Measurements from ENCODE around the gene ZBTB20.

ZBTB20 gene

DNA sequence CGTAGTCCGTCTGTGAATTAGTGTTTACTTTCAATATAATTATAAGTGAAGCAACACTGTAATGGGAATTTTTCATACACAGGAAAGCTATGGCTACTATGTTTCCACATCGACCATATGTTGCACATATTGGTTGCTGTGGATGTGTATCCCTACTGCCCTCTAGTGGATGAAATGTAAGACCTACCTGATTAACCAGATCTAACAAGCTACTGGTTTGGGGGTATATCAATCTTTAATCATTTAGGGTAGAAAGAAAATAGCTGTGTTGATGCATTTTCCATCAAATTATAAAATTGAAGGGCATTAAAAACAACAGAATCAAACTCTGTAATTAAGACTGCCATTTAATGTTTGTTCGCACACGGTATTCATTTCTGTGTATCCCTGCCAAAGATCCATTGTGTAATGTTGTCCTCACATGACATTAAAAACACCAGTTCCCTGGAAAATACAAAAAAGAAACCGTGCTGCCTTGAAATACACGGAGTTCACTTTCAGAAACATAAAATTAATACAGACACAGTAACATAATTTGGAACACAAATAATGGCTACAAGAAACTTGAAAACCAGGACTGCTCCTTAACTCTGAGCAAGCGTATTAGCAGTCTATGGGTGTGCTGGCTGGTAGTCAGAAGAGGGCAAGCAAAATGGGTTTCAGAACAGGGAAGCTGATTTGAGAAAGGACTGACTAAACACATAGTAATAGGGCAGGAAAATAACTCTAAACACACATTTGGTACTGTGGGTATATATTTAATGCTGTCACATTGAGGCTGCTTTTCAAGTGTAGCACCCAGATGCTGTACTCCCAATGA, 728.2 kb downstream of the ZBTB20 start:
- Histone ChIP-seq H3K9me3 (ENCODE audit: insufficient read depth, low read length, severe bottlenecking) (no peaks in the 10 kb centered on the region), H3K4me1 (ENCODE audit: insufficient read depth, low read length) (no peaks in the 10 kb centered on the region), H3K27ac (ENCODE audit: low read length) (no peak overlapping the region), H3K36me3 (ENCODE audit: insufficient read depth, low read length) (no peaks in the 10 kb centered on the region), H3K4me2 (ENCODE audit: insufficient read depth, low read length) (no peak overlapping the region), H3K79me2 (ENCODE audit: insufficient read depth, low read length) (no peaks in the 10 kb centered on the region), H3K27me3 (ENCODE audit: insufficient read depth, low read length, poor library complexity) (no peaks in the 10 kb centered on the region), H3K4me3 (ENCODE audit: low read depth in 1 of 2, low read length in 2 of 2) (no peak overlapping the region), H4K20me1 (ENCODE audit: insufficient read depth, low read length) (0 out of 2 replicates have a peak, but pooled peaks cover 5% of the 10 kb centered on the region), H3K9ac (ENCODE audit: low read depth, low read length) (no peak overlapping the region), H2AFZ (ENCODE audit: low read depth, low read length) (no peak overlapping the region)
- DNase-seq (peak; percentile 14), ATAC-seq (ENCODE audit: insufficient read depth, low read depth) (peak; percentile 94)
- TF ChIP-seq, protein P1, sequence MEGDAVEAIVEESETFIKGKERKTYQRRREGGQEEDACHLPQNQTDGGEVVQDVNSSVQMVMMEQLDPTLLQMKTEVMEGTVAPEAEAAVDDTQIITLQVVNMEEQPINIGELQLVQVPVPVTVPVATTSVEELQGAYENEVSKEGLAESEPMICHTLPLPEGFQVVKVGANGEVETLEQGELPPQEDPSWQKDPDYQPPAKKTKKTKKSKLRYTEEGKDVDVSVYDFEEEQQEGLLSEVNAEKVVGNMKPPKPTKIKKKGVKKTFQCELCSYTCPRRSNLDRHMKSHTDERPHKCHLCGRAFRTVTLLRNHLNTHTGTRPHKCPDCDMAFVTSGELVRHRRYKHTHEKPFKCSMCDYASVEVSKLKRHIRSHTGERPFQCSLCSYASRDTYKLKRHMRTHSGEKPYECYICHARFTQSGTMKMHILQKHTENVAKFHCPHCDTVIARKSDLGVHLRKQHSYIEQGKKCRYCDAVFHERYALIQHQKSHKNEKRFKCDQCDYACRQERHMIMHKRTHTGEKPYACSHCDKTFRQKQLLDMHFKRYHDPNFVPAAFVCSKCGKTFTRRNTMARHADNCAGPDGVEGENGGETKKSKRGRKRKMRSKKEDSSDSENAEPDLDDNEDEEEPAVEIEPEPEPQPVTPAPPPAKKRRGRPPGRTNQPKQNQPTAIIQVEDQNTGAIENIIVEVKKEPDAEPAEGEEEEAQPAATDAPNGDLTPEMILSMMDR (IDR thresholded peaks at IDR 0.05; ENCODE audit: borderline replicate concordance, extremely low read depth, low read length, poor library complexity, severe bottlenecking) = peak; percentile 81
- TF ChIP-seq EZH2 (IDR thresholded peaks at IDR 0.05; ENCODE audit: borderline replicate concordance, low read depth, low read length, severe bottlenecking) = no peak

DNA sequence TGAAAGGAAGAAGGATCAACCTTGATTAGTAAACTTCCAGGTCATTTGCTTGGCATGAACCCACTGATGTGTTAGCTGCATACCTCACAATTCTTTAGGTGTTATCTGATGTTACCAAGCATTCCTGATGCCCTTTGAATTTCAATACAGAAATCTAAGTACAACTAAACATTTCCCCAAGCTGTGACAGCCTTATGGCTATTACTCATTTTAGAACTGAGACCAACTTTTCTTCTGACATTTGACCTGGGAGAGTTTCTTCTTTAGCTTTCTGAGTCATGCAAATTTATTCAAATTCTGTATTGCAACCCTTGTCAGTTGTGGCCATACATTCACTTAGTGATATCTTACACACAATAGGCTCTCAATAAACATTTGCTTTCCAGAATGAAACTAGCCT, 729.0 kb downstream of the ZBTB20 start:
- Histone ChIP-seq H3K27ac (ENCODE audit: low read length) (no peak overlapping the region), H3K4me2 (ENCODE audit: insufficient read depth, low read length) (no peak overlapping the region), H3K4me1 (ENCODE audit: insufficient read depth, low read length) (no peaks in the 10 kb centered on the region), H3K9me3 (ENCODE audit: insufficient read depth, low read length, severe bottlenecking) (no peaks in the 10 kb centered on the region), H3K27me3 (ENCODE audit: insufficient read depth, low read length, poor library complexity) (no peaks in the 10 kb centered on the region), H2AFZ (ENCODE audit: low read depth, low read length) (no peak overlapping the region), H3K4me3 (ENCODE audit: low read depth in 1 of 2, low read length in 2 of 2) (no peak overlapping the region), H3K36me3 (ENCODE audit: insufficient read depth, low read length) (no peaks in the 10 kb centered on the region), H4K20me1 (ENCODE audit: insufficient read depth, low read length) (0 out of 2 replicates have a peak, but pooled peaks cover 5% of the 10 kb centered on the region), H3K79me2 (ENCODE audit: insufficient read depth, low read length) (no peaks in the 10 kb centered on the region), H3K9ac (ENCODE audit: low read depth, low read length) (no peak overlapping the region)
- no peak for TF ChIP-seq EZH2 (IDR thresholded peaks at IDR 0.05; ENCODE audit: borderline replicate concordance, low read depth, low read length, severe bottlenecking)
- TF ChIP-seq, protein P1 (IDR thresholded peaks at IDR 0.05; ENCODE audit: borderline replicate concordance, extremely low read depth, low read length, poor library complexity, severe bottlenecking) = no peak
- no peak for ATAC-seq (ENCODE audit: insufficient read depth, low read depth)
- DNase-seq = no peak

DNA sequence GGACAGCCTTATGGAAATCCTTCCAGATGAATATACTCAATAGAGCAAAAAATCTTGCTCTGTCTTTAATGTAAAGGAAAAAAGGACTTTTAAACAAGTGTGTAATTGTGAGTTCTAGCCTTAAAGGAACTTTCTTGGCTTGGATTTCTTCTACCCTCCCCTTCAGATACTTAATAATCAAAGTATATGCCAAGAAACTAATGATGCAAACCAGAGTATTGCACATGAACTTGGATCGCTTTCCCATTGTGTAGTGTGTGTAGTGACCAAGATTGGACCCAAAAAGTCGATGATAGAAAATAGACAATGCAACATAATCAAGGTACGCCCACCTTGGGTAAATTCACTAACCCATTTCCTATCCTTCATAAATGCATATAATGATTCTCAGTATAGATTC, 729.4 kb downstream of the ZBTB20 start:
- Histone ChIP-seq H3K4me3 (ENCODE audit: low read depth in 1 of 2, low read length in 2 of 2) (no peak overlapping the region), H3K4me1 (ENCODE audit: insufficient read depth, low read length) (no peaks in the 10 kb centered on the region), H3K36me3 (ENCODE audit: insufficient read depth, low read length) (no peaks in the 10 kb centered on the region), H3K27me3 (ENCODE audit: insufficient read depth, low read length, poor library complexity) (no peaks in the 10 kb centered on the region), H3K9ac (ENCODE audit: low read depth, low read length) (no peak overlapping the region), H3K27ac (ENCODE audit: low read length) (no peak overlapping the region), H3K9me3 (ENCODE audit: insufficient read depth, low read length, severe bottlenecking) (no peaks in the 10 kb centered on the region), H4K20me1 (ENCODE audit: insufficient read depth, low read length) (0 out of 2 replicates have a peak, but pooled peaks cover 5% of the 10 kb centered on the region), H2AFZ (ENCODE audit: low read depth, low read length) (no peak overlapping the region), H3K4me2 (ENCODE audit: insufficient read depth, low read length) (no peak overlapping the region), H3K79me2 (ENCODE audit: insufficient read depth, low read length) (no peaks in the 10 kb centered on the region)
- DNase-seq (no peak), ATAC-seq (ENCODE audit: insufficient read depth, low read depth) (no peak)
- TF ChIP-seq EZH2 (IDR thresholded peaks at IDR 0.05; ENCODE audit: borderline replicate concordance, low read depth, low read length, severe bottlenecking) = no peak
- TF ChIP-seq, protein P1 (IDR thresholded peaks at IDR 0.05; ENCODE audit: borderline replicate concordance, extremely low read depth, low read length, poor library complexity, severe bottlenecking) = no peak

All from DND-41 (cell line).